ACC112 (cell line): Measurements from ENCODE around the gene ESPL1.

Experiments
- H2AFZ ChIP-seq: fragments of 200-600 bp; sonication (generic); one replicate; pipeline ENCODE4 v1.6.0; 2017; ENCODE audit warnings: antibody characterized with exemption, low read length; ENCODE audit not compliant: unreplicated experiment
- H3K27ac ChIP-seq: fragments of 200-600 bp; sonication (generic); 2 replicates; pipeline ENCODE4 v1.5.1; 2014; ENCODE audit warnings: low read depth, mild to moderate bottlenecking, antibody characterized with exemption, low read length, moderate library complexity
- H3K27me3 ChIP-seq: fragments of 200-600 bp; sonication (generic); 2 replicates; pipeline ENCODE4 v1.6.1; 2014; ENCODE audit warnings: mild to moderate bottlenecking, antibody characterized with exemption, low read length, moderate library complexity, mixed read lengths; ENCODE audit not compliant: insufficient read depth
- H3K36me3 ChIP-seq: fragments of 200-600 bp; sonication (generic); 2 replicates; pipeline ENCODE4 v1.6.1; 2016; ENCODE audit warnings: mild to moderate bottlenecking, antibody characterized with exemption, low read length, moderate library complexity, mixed read lengths; ENCODE audit not compliant: insufficient read depth
- H3K4me1 ChIP-seq: fragments of 200-600 bp; sonication (generic); one replicate; pipeline ENCODE4 v1.6.1; 2016; ENCODE audit warnings: low read length, mixed read lengths; ENCODE audit not compliant: insufficient read depth, unreplicated experiment, control insufficient read depth
- H3K4me3 ChIP-seq: fragments of 200-600 bp; sonication (generic); 2 replicates; pipeline ENCODE4 v1.5.1; 2014; ENCODE audit warnings: mild to moderate bottlenecking, low read depth, low read length
- H3K79me2 ChIP-seq: fragments of 200-600 bp; sonication (generic); one replicate; pipeline ENCODE4 v1.6.0; 2016; ENCODE audit warnings: low read length; ENCODE audit not compliant: control insufficient read depth, unreplicated experiment, insufficient read depth

ESPL1 gene

DNA sequence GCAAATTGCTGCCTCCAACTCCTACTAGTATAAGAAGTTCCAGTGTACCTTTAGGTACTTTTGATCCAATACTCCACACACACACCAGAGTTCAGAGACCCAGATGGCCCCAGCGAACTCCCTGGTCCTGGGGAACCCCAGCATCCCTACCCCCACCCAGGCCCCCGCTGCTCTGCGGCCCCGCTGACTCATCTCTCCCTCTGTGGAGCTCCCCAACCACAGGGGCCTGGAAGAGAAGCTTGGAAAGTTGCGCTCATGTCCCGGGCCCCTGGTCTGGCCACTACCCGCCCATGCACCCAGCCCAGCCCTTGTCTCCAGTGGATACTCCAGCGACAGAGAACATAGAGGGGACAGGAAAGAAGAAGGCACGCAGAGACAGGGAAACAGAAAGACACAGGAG is 72.3 kb downstream of the ESPL1 start:
- no peak overlapping the region for H3K27ac ChIP-seq
- peaks cover 1% of the 10 kb centered on the region for H3K4me1 ChIP-seq
- H3K27me3 ChIP-seq, result peaks cover 43% of the 10 kb centered on the region
- H3K79me2 ChIP-seq, result no peaks in the 10 kb centered on the region
- H3K4me3 ChIP-seq, result no peak overlapping the region
- H3K36me3 ChIP-seq, result no peaks in the 10 kb centered on the region
- no peak overlapping the region for H2AFZ ChIP-seq
